Breast epithelium (tissue), 4 donors: Measurements from ENCODE around the gene KRT4. TPM values are rescaled to one million over a fixed set of nuclear protein-coding genes. Genes with fewer than 3 reads are reported as not detected.
"Not testable (repeated sequence)": the region's sequence is repeated elsewhere in the genome, so short reads cannot be mapped to it uniquely, and the experiment has no call there.

ENCODE experiments used
- DNase-seq, 2 donors: peaks; one replicate each; pipeline ENCODE4 v3.0.0-alpha.2; 2019; ENCODE audit warnings: low spot score in 2 of 2
- H3K27ac ChIP-seq, 2 donors: fragments of 200-600 bp; sonication (generic) in 1 of 2; one replicate each; pipeline ENCODE4 v1.5.1; 2016 to 2019; ENCODE audit warnings: mild to moderate bottlenecking in 1 of 2
- H3K27me3 ChIP-seq, 2 donors: fragments of 200-600 bp; sonication (generic) in 1 of 2; one replicate each; pipeline versions ENCODE4 v1.5.1 to v1.6.0; 2017 to 2019; ENCODE audit warnings: control low read depth in 1 of 2, mild to moderate bottlenecking in 1 of 2
- H3K36me3 ChIP-seq: fragments of 200-600 bp; one replicate; pipeline ENCODE4 v1.5.1; 2019
- H3K4me1 ChIP-seq, 2 donors: fragments of 200-600 bp; sonication (generic); one replicate each; pipeline ENCODE4 v1.5.1; 2016 to 2019; ENCODE audit warnings: control low read depth in 1 of 2
- H3K4me3 ChIP-seq, 3 donors: fragments of 200-600 bp; sonication (generic); 1 replicate in 2 of 3; 2 replicates in 1 of 3; pipeline ENCODE4 v1.5.1; 2016 to 2019; ENCODE audit warnings: mild to moderate bottlenecking in 3 of 3, moderate library complexity in 2 of 3
- H3K9me3 ChIP-seq, 2 donors: fragments of 200-600 bp; sonication (generic) in 1 of 2; one replicate each; pipeline ENCODE4 v1.5.1; 2016 to 2019; ENCODE audit warnings: control low read depth in 1 of 2
- CTCF ChIP-seq, 3 donors: fragments of 450-650 bp; IDR thresholded peaks; one replicate each; pipeline ENCODE4 v1.5.1; 2016 to 2017; ENCODE audit warnings: antibody characterized with exemption in 3 of 3, mild to moderate bottlenecking in 3 of 3, moderate library complexity in 3 of 3
- POLR2A ChIP-seq: fragments of 450-650 bp; IDR thresholded peaks from one replicate; pipeline ENCODE4 v1.6.1; 2016; ENCODE audit warnings: antibody characterized with exemption, mild to moderate bottlenecking, moderate library complexity
- POLR2AphosphoS5 ChIP-seq, 3 donors: sonication (generic); formaldehyde crosslinking; IDR thresholded peaks; one replicate each; pipeline ENCODE4 v1.6.1; 2017; ENCODE audit warnings: antibody characterized with exemption in 3 of 3
- intact Hi-C: fragments of 100-400 bp; cut with DNase I; formaldehyde crosslinking; loops from one replicate; pipeline ENCODE4 v1.15.1; 2023; ENCODE audit warnings: low total_unique reads
- total RNA-seq, 3 donors: library from RNA; depleted of rRNA; stranded (reverse); fragments of >200 nt; gene quantifications; one replicate each; pipeline ENCODE4 v1.1.0, GENCODE V29; 2016

KRT4 gene
- total RNA-seq, 3 donors from 2014 or later: 0.33 TPM; not detected in 2

GRCh38 chr12:52856787-52857186 is 42.9 kb upstream of the KRT4 start:
- intact Hi-C loops: no loop called here
- no peaks in the 10 kb centered on the region for H3K9me3 ChIP-seq
- H3K4me1 ChIP-seq: no peaks in the 10 kb centered on the region
- H3K27me3 ChIP-seq: no peaks in the 10 kb centered on the region
- no peak for DNase-seq
- H3K4me3 ChIP-seq: no peak overlapping the region
- no peaks in the 10 kb centered on the region for H3K36me3 ChIP-seq
- no peak overlapping the region for H3K27ac ChIP-seq
- TF ChIP-seq POLR2AphosphoS5 (IDR thresholded peaks at IDR 0.05) (no peak), CTCF (IDR thresholded peaks at IDR 0.05) (no peak), POLR2A (no peak)

- DNase-seq, H3K36me3 ChIP-seq, H3K4me3 ChIP-seq, intact Hi-C loops, H3K9me3 ChIP-seq, H3K27me3 ChIP-seq, H3K27ac ChIP-seq, H3K4me1 ChIP-seq: not testable (repeated sequence)
Measured at GRCh38 chr12:52856077-52856476, 42.2 kb upstream of the KRT4 start.

GRCh38 chr12:52851787-52852186 is 37.9 kb upstream of the KRT4 start:
- Histone ChIP-seq H3K36me3 (no peaks in the 10 kb centered on the region), H3K4me1 (no peaks in the 10 kb centered on the region), H3K4me3 (no peak overlapping the region), H3K9me3 (no peaks in the 10 kb centered on the region), H3K27ac (no peak overlapping the region), H3K27me3 (no peaks in the 10 kb centered on the region)
- DNase-seq: no peak
- TF ChIP-seq POLR2A (no peak), CTCF (IDR thresholded peaks at IDR 0.05) (no peak), POLR2AphosphoS5 (IDR thresholded peaks at IDR 0.05) (no peak)
- intact Hi-C loops: no loop called here

GRCh38 chr12:52850681-52851080 is 36.8 kb upstream of the KRT4 start:
- H3K4me1 ChIP-seq: no peaks in the 10 kb centered on the region

GRCh38 chr12:52849511-52849910 is 35.6 kb upstream of the KRT4 start:
- Histone ChIP-seq H3K27me3 (no peaks in the 10 kb centered on the region), H3K4me3 (no peak overlapping the region), H3K4me1 (no peaks in the 10 kb centered on the region), H3K36me3 (no peaks in the 10 kb centered on the region), H3K27ac (no peak overlapping the region), H3K9me3 (no peaks in the 10 kb centered on the region)
- TF ChIP-seq POLR2AphosphoS5 (IDR thresholded peaks at IDR 0.05): no peak
- TF ChIP-seq POLR2A: no peak
- no peak for TF ChIP-seq CTCF (IDR thresholded peaks at IDR 0.05)
- intact Hi-C loops: loop anchor here (10.0 kb wide), 1 partner anchor 55 kb away; the partner anchor contains the start of gene KRT3
- DNase-seq: no peak

More at GRCh38 chr12:52850681-52851080, 36.8 kb upstream of the KRT4 start:
- DNase-seq: no peak
- Histone ChIP-seq H3K27me3 (no peaks in the 10 kb centered on the region), H3K9me3 (no peaks in the 10 kb centered on the region), H3K36me3 (no peaks in the 10 kb centered on the region), H3K4me3 (no peak overlapping the region), H3K27ac (no peak overlapping the region)
- intact Hi-C loops: no loop called here
- no peak for TF ChIP-seq POLR2AphosphoS5 (IDR thresholded peaks at IDR 0.05)
- TF ChIP-seq CTCF (IDR thresholded peaks at IDR 0.05): no peak
- TF ChIP-seq POLR2A: no peak

- Histone ChIP-seq H3K4me1 (no peaks in the 10 kb centered on the region), H3K9me3 (no peaks in the 10 kb centered on the region), H3K27ac (no peak within 1 kb of the TSS), H3K27me3 (no peaks in the 10 kb centered on the region), H3K4me3 (no peak within 1 kb of the TSS), H3K36me3 (no peaks in the 10 kb centered on the region)
- DNase-seq: no peak
- intact Hi-C loops: loop anchor here (10.0 kb wide), 1 partner anchor 54 kb away; the partner anchor contains the start of gene KRT3
- no peak for TF ChIP-seq POLR2A
- TF ChIP-seq CTCF (IDR thresholded peaks at IDR 0.05): no peak
- TF ChIP-seq POLR2AphosphoS5 (IDR thresholded peaks at IDR 0.05): no peak
Measured at GRCh38 chr12:52848661-52849255, 34.8 kb upstream of the KRT4 start, which contains the start of gene KRT78. Gene KRT78, minus strand, starts transcription at chr12:52848994. Its CDS starts 64 bp downstream, at chr12:52848930.
